Ramos (cell line): ENCODE results near the gene SMIM14.
"Not testable (repeated sequence)": the region's sequence is repeated elsewhere in the genome, so short reads cannot be mapped to it uniquely, and the experiment has no call there.

ENCODE experiments used
- in situ Hi-C: fragments of 300-500 bp; cut with MboI; formaldehyde crosslinking; loops from one replicate; pipeline ENCODE4 v1.14.3; 2022; ENCODE audit warnings: low sequenced_read_pairs; ENCODE audit not compliant: unreplicated experiment

Gene SMIM14

GRCh38 chr4:39542611-39543012 lies 96.1 kb downstream of the SMIM14 start:
- in situ Hi-C loops: no loop called here

GRCh38 chr4:39541987-39542610 lies 96.6 kb downstream of the SMIM14 start:
- in situ Hi-C loops: no loop called here

GRCh38 chr4:39539089-39539611 lies 99.5 kb downstream of the SMIM14 start:
- in situ Hi-C loops: no loop called here

GRCh38 chr4:39533541-39533940 lies 105.1 kb downstream of the SMIM14 start:
- in situ Hi-C loops: no loop called here

GRCh38 chr4:39532237-39532636 lies 106.4 kb downstream of the SMIM14 start:
- in situ Hi-C loops: not testable (repeated sequence)

- in situ Hi-C loops: no loop called here
Measured at GRCh38 chr4:39530682-39531081, 108.0 kb downstream of the SMIM14 start.

- in situ Hi-C loops: no loop called here
Measured at GRCh38 chr4:39529534-39529933, 109.1 kb downstream of the SMIM14 start.

GRCh38 chr4:39528061-39528465 lies 110.6 kb downstream of the SMIM14 start:
- in situ Hi-C loops: no loop called here

GRCh38 chr4:39527296-39528060 lies 111.2 kb downstream of the SMIM14 start, which contains the start of gene UGDH:
Gene UGDH (minus strand): TSS chr4:39527439. CDS start chr4:39521512, 5,927 bp downstream.
- in situ Hi-C loops: no loop called here

- in situ Hi-C loops: no loop called here
Measured at GRCh38 chr4:39526765-39527295, 111.8 kb downstream of the SMIM14 start.

GRCh38 chr4:39525822-39526690 lies 112.6 kb downstream of the SMIM14 start:
- in situ Hi-C loops: no loop called here

GRCh38 chr4:39524161-39524957 lies 114.3 kb downstream of the SMIM14 start:
- in situ Hi-C loops: no loop called here

- in situ Hi-C loops: no loop called here
Measured at GRCh38 chr4:39522068-39522467, 116.6 kb downstream of the SMIM14 start.

- in situ Hi-C loops: no loop called here
Measured at GRCh38 chr4:39521253-39521919, 117.3 kb downstream of the SMIM14 start.

GRCh38 chr4:39518484-39518883 lies 120.2 kb downstream of the SMIM14 start:
- in situ Hi-C loops: no loop called here

GRCh38 chr4:39516407-39516966 lies 122.2 kb downstream of the SMIM14 start:
- in situ Hi-C loops: no loop called here

- in situ Hi-C loops: not testable (repeated sequence)
Measured at GRCh38 chr4:39515669-39516401, 122.8 kb downstream of the SMIM14 start.

- in situ Hi-C loops: no loop called here
Measured at GRCh38 chr4:39514888-39515401, 123.7 kb downstream of the SMIM14 start.
